GM18867 (cell line): ENCODE results near the gene YBX1.

Experiments used
- ATAC-seq: cut with Tn5 transposase; IDR thresholded peaks from one replicate; pipeline ENCODE4 v1.9.1; 2021; ENCODE audit warnings: mild to moderate bottlenecking, moderate library complexity; ENCODE audit not compliant: unreplicated experiment

YBX1 gene

DNA sequence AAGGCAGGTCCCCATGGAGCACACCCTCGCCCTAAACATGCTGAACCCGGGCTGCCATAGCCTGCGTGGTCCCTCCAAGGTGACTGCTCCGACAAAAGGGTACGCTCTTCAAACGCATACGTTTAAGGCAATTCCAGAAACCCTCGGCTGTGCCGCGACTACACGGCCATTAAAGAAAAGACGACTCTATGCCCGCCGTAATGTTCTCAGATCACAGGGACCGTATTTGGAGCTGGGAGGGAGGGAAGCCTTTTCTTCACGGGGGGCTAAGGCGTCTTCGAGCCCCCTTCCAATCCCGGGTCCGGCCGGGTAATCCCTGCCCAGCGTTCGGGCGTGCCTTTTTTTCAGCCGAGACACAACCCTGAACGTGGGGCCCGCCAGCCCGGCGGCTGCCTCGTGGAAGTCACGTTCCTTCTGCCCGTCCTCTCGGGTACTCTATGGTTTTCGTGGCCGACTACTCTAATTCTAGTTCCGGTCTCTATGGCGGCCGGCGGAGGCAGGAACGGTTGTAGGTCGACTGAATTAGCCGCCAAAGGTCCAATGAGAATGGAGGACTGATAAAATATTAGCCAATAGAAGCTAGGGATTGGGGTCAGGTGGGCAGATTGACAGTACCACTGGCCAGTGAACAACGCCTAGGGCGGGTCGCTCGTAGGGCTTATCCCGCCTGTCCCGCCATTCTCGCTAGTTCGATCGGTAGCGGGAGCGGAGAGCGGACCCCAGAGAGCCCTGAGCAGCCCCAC is at the start of gene YBX1:
Gene YBX1 (plus strand): TSS at position 678 of the 743 bp plus-strand sequence. CDS start 148 bp downstream, outside the sequence.
- ATAC-seq: peak; percentile 90

DNA sequence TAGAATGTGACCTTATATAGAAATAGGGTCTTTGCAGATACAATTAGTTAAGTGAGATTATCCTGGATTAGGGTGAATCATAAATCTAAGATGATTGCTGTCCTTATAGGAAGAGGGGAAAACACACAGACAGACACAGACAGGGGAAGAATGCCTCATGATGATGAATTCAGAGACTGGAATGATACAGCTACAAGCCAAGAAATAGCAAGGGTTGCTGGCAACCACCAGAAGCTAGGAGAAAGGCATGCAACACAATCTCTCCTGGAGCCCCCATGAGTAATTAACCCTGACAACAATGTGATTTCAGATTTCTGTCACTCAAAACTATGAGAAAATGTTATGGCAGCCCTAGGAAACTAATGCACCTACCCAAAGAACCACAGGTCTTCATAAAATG is 43.1 kb upstream of the YBX1 start:
- no peak for ATAC-seq

DNA sequence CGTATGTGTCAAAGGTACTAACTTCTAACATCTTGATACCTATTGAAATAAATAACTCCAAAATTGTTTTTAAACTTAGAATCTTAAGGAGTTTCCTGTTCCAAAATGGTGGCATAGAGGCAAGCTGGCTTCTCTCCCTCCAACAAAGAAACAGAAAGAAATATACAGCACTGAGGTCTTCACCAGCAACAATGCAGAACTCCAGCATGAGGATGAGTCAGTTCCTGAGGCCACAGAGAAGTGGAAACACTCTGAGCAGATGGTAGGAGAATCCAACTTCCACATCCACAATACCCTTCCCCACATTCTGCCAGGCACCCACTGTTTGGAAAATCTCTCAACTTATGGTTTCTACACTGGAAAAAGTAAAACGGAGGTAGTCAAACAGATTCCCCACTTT is 36.2 kb upstream of the YBX1 start:
- ATAC-seq: no peak

- ATAC-seq: no peak
Measured at GRCh38 chr1:42657201-42657600, 25.0 kb upstream of the YBX1 start.

DNA sequence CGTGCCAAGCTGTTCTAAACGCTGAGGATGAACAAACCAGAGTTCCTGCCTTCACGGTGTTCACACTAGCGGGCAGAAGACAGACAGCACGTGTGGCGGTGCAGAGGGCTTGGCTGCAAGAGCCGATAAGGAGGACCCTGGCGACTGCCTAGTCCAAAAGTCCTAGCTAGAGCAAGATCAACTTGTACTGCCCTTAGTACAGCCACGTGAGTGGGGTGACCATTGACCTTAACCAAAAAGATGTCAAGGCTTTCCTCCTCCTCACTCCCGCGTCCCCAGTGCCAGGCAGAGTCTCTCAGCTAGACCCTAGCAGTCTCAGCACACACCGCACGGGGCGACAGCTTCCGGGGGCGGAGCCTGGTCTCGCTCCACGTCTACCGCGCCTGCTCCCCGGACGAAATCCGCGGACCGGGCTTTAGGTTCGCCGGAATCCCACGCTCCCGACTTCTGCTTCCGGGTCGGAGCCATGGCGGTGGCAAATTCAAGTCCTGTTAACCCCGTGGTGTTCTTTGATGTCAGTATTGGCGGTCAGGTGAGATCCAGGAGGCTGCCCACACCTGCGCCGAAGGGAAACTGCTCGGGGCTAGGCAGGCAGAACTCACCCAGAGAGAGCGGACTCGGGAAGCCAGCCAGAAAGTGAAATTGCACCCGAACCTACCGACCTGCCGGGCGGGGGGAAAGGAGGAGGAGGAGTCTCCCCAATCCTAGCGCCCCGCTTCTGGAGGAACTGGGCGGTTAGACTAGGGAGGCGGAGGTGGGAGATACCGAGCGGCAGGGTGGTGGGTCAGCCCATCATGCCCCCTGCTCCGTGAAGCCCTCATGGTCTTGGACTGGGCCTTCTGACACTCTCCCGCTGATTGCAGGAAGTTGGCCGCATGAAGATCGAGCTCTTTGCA is 24.0 kb upstream of the YBX1 start, which contains the start of gene PPIH:
Gene PPIH (plus strand): TSS at position 443 of the 896 bp plus-strand sequence. CDS start 24 bp downstream, at position 467.
- peak; percentile 93 for ATAC-seq

- no peak for ATAC-seq
Measured at GRCh38 chr1:42658877-42659337, 23.3 kb upstream of the YBX1 start.

DNA sequence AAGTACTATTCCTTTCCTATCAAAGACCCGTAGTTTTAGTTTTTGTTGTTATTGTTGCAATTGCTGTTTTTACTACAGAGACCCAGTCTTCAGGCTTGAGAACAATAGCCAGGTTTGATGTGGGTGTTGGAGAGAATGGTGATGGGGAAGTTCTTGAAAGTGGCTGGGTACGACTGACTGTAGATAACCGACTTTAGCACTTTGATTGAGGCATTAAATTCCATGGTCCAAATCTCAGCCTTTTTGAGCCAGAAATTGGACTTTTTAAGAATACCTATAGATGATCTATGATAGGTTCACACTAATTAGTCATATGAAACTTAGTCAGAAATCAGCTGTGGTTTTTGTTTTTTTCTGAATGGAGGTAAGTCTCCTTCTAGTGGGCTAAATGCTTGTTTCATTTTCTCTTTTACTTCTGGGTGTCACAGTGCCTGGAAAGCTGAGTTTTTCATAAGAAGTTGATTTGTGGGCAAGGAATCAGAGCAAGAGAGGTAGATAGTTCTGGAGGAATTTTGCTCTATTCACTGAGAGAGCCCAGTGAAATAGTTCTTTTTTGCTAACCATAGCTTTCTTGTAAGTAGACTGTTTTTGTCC is 21.2 kb upstream of the YBX1 start:
- ATAC-seq: peak; percentile 31

- ATAC-seq: no peak
Measured at GRCh38 chr1:42669936-42670335, 12.3 kb upstream of the YBX1 start.

- no peak for ATAC-seq
Measured at GRCh38 chr1:42670425-42670824, 11.8 kb upstream of the YBX1 start.

DNA sequence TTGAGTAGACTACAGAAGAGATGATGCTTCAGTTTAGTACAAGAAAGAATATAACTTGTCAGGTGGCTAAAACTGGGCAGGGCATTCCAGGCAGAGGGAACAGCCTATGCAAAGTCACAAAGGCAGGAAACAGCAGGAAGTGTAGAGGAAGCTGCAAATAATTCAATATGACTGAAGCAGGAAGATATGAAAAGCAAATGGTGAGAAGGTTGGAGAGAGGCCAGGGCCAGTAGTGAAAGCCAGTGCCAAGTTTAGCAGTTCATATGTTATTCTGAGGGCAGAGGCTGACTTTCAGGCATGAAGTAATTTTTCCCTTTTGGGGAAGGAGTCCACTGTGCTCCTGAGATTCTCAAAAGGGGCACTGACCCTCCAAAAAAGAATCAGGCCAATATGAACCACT is 8.0 kb upstream of the YBX1 start:
- no peak for ATAC-seq

DNA sequence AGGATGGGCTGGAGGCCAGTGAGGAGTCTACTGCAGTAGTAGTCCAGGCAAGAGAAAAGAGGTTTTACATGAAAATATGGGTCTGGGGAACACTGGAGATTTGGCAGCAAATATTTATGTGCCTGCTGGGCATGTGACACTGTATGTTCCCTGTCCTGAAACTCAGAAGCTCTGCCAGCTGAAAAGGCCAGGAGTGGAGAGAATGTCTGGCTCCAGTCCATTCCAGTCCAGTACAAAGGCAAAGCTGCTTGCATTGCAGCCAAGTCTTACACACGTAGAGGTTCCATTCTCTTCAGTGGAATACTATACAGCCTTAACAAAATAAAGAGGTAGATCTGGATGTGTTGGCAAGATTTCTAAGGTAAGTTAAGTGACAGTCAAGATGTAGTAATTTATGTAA is 7.5 kb upstream of the YBX1 start:
- ATAC-seq: no peak

- no peak for ATAC-seq
Measured at GRCh38 chr1:42675467-42675866, 6.8 kb upstream of the YBX1 start.

- no peak for ATAC-seq
Measured at GRCh38 chr1:42676534-42677087, 5.6 kb upstream of the YBX1 start.

- ATAC-seq: no peak
Measured at GRCh38 chr1:42679364-42679983, 2.7 kb upstream of the YBX1 start.

GRCh38 chr1:42680055-42680454 is 2.2 kb upstream of the YBX1 start:
- ATAC-seq: no peak

GRCh38 chr1:42680921-42681683 is 1.1 kb upstream of the YBX1 start:
- no peak for ATAC-seq

- peak; percentile 20 for ATAC-seq
Measured at GRCh38 chr1:42682484-42682738, 193 bp downstream of the YBX1 start.

GRCh38 chr1:42682739-42683531 is 717 bp downstream of the YBX1 start:
- peak; percentile 46 for ATAC-seq

DNA sequence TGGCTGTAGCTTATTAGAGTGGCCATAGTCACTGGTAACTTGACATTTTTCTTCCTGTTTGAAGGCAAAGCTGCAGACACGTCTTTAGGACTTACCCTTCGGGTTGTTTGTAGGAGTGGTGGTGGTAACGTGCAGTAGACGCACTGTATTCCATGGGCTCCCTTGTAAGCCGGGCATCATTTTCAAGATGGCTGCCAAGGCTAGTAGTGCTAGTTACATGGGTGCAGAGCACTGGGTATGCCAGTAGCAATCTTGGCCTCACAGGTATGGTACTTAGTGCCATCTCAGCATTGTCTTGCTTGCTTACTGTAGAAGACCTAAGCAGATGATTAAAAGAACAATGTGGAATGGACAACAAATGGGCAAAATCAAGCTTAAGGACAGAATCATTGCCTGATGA is 1.9 kb downstream of the YBX1 start:
- ATAC-seq: no peak
